HUES6 (cell line): ENCODE data around the gene CEMIP.

Source experiments
- H3K27ac ChIP-seq: 2 replicates; pipeline ENCODE4 v1.7.0; 2013; ENCODE audit warnings: low read depth, mild to moderate bottlenecking, low read length, inconsistent platforms
- H3K27me3 ChIP-seq: 2 replicates; pipeline ENCODE4 v1.6.1; 2013; ENCODE audit warnings: low read length; ENCODE audit not compliant: control insufficient read depth, insufficient read depth
- H3K36me3 ChIP-seq: 2 replicates; pipeline ENCODE4 v1.6.1; 2013; ENCODE audit warnings: low read length; ENCODE audit not compliant: control insufficient read depth, insufficient read depth
- H3K4me1 ChIP-seq: 2 replicates; pipeline ENCODE4 v1.6.1; 2013; ENCODE audit warnings: low read length; ENCODE audit not compliant: control insufficient read depth, insufficient read depth
- H3K4me3 ChIP-seq: 2 replicates; pipeline ENCODE4 v1.5.1; 2013; ENCODE audit warnings: low read depth, low read length
- H3K9ac ChIP-seq: one replicate; pipeline ENCODE4 v1.6.1; 2013; ENCODE audit warnings: mild to moderate bottlenecking, low read length
- H3K9me3 ChIP-seq: 2 replicates; pipeline ENCODE4 v1.6.1; 2013; ENCODE audit warnings: low read depth, low read length; ENCODE audit not compliant: control insufficient read depth, insufficient read depth

The CEMIP gene

DNA sequence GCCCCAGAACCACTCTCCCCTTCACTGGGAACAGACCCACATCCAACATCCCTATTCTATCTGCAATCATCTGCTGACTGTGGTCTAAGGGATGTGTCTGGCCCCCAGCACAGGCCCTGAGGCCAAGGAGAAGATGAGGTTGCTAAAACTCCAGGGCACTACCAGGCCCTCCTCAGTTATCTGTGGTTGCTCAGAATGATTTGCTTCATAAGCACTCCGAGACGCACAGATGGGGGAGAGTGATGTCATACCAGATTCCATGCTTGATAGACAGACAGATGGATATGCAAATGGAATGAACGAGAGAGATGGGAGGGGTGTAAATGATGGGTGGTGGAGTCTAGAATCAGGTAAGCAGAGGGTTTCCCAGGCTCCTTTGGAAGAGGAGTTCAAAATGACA is 57.8 kb downstream of the CEMIP start:
- Histone ChIP-seq H3K9me3 (no peaks in the 10 kb centered on the region), H3K4me3 (no peak overlapping the region), H3K9ac (no peak overlapping the region), H3K27me3 (no peaks in the 10 kb centered on the region), H3K4me1 (peaks cover 28% of the 10 kb centered on the region), H3K27ac (no peak overlapping the region), H3K36me3 (no peaks in the 10 kb centered on the region)

DNA sequence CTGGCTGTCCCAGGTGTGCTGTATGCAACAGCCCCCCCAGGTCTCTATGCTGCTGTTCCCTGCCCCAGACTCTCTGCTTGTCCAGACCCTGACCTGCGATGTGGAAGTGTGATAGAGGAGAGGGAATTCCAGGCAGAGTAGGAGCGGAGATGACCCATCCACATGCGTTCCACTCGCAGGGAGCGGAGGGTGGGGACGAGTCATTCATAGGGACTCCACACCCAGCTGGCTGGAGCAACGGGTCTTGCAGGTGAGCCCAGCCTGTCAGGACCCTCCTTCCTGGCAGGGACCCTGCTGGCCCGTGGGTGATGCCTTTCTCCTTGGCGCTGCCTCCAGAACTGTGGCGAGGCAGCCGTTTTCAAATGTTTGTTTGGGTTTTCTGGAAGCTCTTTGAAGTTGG is 58.8 kb downstream of the CEMIP start:
- Histone ChIP-seq H3K27ac (no peak overlapping the region), H3K4me1 (peaks cover 18% of the 10 kb centered on the region), H3K27me3 (no peaks in the 10 kb centered on the region), H3K9ac (no peak overlapping the region), H3K36me3 (no peaks in the 10 kb centered on the region), H3K4me3 (no peak overlapping the region), H3K9me3 (no peaks in the 10 kb centered on the region)

GRCh38 chr15:80838666-80839065 is 59.5 kb downstream of the CEMIP start:
- H3K4me1 ChIP-seq, result peaks cover 17% of the 10 kb centered on the region

DNA sequence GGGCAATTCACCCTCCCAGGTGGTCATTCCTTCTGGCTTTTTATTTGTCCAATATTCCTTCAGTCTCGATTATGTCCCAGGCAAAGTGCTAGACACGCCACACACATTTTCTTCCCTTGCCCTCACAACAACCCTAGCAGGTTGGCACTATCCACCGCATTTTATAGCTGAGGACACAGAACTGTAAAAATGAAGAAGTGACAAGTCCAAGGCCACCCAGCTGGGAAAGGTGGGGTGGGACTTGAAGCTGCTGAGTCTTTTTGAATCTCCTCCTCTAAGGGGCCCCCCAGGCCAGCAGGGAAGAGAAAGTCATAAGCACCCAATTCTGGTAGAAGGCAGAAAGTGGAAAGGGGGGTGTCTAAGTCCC is 60.6 kb downstream of the CEMIP start:
- H3K4me1 ChIP-seq, result peaks cover 16% of the 10 kb centered on the region
- H3K27ac ChIP-seq, result no peak overlapping the region
- H3K9ac ChIP-seq, result no peak overlapping the region
- no peaks in the 10 kb centered on the region for H3K9me3 ChIP-seq
- H3K36me3 ChIP-seq, result no peaks in the 10 kb centered on the region
- no peaks in the 10 kb centered on the region for H3K27me3 ChIP-seq
- H3K4me3 ChIP-seq, result no peak overlapping the region

More at GRCh38 chr15:80838666-80839065, 59.5 kb downstream of the CEMIP start:
- no peaks in the 10 kb centered on the region for H3K9me3 ChIP-seq
- no peak overlapping the region for H3K9ac ChIP-seq
- no peaks in the 10 kb centered on the region for H3K27me3 ChIP-seq
- H3K36me3 ChIP-seq, result no peaks in the 10 kb centered on the region
- no peak overlapping the region for H3K27ac ChIP-seq
- no peak overlapping the region for H3K4me3 ChIP-seq

DNA sequence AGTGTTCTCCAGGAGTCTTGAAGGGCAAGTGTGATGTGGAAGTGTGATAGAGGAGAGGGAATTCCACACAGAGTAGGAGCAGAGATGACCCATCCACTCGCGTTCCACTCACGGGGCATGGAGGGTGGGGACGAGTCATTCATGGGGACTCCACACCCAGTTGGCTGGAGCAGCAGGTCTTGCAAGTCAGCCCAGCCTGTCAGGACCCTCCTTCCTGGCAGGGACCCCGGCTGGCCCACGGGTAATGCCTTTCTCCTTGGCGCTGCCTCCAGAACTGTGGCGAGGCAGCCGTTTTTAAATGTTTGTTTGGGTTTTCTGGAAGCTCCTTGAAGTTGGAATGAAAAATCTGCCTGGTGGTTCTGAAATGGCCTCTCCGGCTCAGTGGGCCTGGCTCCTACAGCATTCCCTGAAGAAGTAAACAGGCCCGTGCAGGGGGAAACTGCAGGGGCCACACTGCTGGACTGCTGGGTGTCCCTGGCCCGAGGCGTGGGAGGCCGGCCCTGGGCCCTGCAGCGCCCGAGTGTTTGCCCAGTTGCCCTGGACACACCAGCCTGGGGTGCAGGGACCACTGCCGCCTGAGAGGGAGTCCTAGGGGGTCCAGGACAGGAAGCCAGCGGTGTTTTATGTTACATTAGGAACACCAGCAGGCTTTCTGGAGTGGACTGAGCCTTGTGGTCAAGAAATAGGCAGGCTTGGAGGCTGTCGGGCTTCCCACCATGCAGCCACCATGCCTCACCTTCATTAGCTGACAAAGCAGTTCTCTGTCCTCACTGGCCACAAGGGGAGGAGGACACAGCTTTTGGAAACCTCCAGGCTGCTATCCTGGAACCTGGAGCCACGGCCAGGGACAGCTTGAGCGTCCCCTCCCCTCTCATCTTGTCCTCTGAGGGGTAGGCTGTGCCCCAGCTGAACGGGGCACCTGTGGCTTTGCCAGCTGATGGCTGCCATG is 61.3 kb downstream of the CEMIP start:
- Histone ChIP-seq H3K27ac (no peak overlapping the region), H3K4me3 (no peak overlapping the region), H3K4me1 (peaks cover 13% of the 10 kb centered on the region; the same call in 1 of the 2 replicates), H3K9me3 (no peaks in the 10 kb centered on the region), H3K36me3 (no peaks in the 10 kb centered on the region), H3K9ac (no peak overlapping the region), H3K27me3 (no peaks in the 10 kb centered on the region)

DNA sequence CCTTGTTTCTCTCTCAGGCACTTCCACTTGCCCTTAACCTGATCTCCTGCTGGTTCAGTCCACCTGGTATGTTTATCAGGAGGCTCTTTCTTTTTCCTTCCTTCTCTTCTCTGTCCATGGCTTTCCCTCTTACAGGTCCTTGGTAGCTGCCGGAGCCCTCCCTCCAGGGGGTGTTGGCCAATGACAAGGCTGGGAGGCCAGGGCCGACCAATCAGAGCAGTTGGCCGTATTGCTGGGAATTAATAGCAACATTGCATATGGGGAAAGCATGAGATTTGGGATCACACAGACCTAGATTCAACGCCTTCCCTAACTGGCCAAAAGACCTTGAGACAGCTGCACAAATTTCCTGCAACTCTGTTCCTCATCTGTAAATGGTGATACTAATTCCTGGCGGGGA is 62.4 kb downstream of the CEMIP start:
- H3K27me3 ChIP-seq, result no peaks in the 10 kb centered on the region
- H3K4me1 ChIP-seq, result peaks cover 13% of the 10 kb centered on the region; the same call in 1 of the 2 replicates
- no peak overlapping the region for H3K4me3 ChIP-seq
- no peak overlapping the region for H3K27ac ChIP-seq
- H3K36me3 ChIP-seq, result no peaks in the 10 kb centered on the region
- no peak overlapping the region for H3K9ac ChIP-seq
- H3K9me3 ChIP-seq, result no peaks in the 10 kb centered on the region

DNA sequence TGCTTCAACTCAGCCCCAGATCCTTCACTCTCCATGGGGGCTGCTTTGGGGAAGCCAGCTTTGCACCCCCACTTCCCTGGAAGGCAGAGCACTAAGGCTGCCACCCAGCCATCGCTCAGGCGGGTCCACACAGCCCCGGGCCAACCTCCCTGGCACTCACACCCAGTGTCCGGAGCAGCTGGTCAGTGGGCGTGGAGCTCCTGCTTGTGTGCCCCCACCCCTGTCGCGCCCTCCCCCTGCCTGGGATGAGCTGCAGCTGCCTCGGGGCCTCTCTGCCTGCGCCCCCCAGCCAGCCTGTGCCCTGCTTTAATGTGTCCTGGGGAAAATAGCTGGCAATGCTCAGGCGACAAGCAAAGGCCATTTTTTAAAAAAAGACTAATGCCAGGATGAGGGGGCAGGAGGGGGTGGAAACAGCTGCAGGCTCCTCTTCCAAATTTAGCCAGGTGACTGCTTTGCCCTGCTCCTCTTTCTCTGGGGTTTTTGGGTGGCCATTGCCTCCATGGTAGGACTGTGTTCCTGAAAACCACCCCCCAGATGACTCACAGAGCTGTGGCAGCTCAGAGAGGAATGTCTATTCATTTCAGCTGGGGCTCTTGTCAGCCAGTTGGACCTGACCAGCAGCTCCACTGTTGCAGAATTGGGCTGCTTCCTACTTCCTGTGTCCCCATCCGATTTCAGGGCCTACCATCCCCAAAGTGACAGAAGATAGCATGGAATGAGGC is 65.0 kb downstream of the CEMIP start:
- Histone ChIP-seq H3K27me3 (no peaks in the 10 kb centered on the region), H3K9me3 (no peaks in the 10 kb centered on the region), H3K9ac (no peak overlapping the region), H3K36me3 (no peaks in the 10 kb centered on the region), H3K4me3 (no peak overlapping the region), H3K27ac (no peak overlapping the region), H3K4me1 (peaks cover 8% of the 10 kb centered on the region; the same call in 1 of the 2 replicates)

- Histone ChIP-seq H3K36me3 (no peaks in the 10 kb centered on the region), H3K9me3 (no peaks in the 10 kb centered on the region), H3K4me3 (no peak overlapping the region), H3K27ac (no peak overlapping the region), H3K27me3 (no peaks in the 10 kb centered on the region), H3K9ac (no peak overlapping the region), H3K4me1 (peaks cover 3% of the 10 kb centered on the region; the same call in 1 of the 2 replicates)
Measured at GRCh38 chr15:80846031-80846815, 67.1 kb downstream of the CEMIP start.

GRCh38 chr15:80849308-80849707 is 70.1 kb downstream of the CEMIP start:
- no peak overlapping the region for H3K4me3 ChIP-seq
- no peak overlapping the region for H3K27ac ChIP-seq
- no peaks in the 10 kb centered on the region for H3K9me3 ChIP-seq
- H3K27me3 ChIP-seq, result no peaks in the 10 kb centered on the region
- no peaks in the 10 kb centered on the region for H3K36me3 ChIP-seq
- H3K9ac ChIP-seq, result no peak overlapping the region
- H3K4me1 ChIP-seq, result peaks cover 3% of the 10 kb centered on the region; the same call in 1 of the 2 replicates

DNA sequence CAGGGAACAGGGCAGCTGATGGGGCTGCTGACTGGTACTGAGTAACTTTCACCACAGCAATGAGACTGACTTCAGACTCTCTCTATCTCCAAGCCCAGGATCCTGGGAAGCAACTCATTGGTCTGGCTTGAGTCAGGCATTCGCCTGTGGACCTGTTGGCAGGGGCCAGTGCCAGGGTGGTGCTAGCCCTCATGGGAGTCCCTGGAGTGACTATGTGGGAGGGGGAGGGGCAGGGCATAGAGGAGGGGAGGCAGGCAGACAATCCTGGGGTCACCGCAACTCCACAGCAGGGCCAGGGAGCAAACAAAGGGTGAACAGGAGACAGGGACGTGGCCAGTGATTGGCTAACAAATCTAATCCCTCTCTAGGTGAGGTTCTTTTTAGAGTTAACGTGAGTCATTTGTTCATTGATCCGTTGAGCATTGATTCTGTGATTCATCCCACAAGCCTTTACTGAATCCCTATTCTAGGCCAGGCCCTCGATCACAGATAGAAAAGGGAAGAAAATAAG is 71.8 kb downstream of the CEMIP start:
- H3K9me3 ChIP-seq, result no peaks in the 10 kb centered on the region
- H3K36me3 ChIP-seq, result no peaks in the 10 kb centered on the region
- H3K27ac ChIP-seq, result no peak overlapping the region
- H3K27me3 ChIP-seq, result no peaks in the 10 kb centered on the region
- no peak overlapping the region for H3K4me3 ChIP-seq
- H3K4me1 ChIP-seq, result no peaks in the 10 kb centered on the region
- H3K9ac ChIP-seq, result no peak overlapping the region
